Kidney epithelial cell (primary cell): Measurements from ENCODE around the gene EHBP1L1. TPM values are rescaled to one million over a fixed set of nuclear protein-coding genes. Genes with fewer than 3 reads are reported as not detected.

Source experiments
- DNase-seq: peaks from one replicate; pipeline ENCODE4 v3.0.0-alpha.2; 2010; ENCODE audit warnings: low read depth
- H3K27me3 ChIP-seq: 2 replicates; pipeline ENCODE4 v1.6.0; 2011; ENCODE audit warnings: low read length; ENCODE audit not compliant: control insufficient read depth, insufficient read depth
- H3K36me3 ChIP-seq: 2 replicates; pipeline ENCODE4 v1.5.1; 2011; ENCODE audit warnings: low read length; ENCODE audit not compliant: control insufficient read depth, insufficient read depth
- H3K4me3 ChIP-seq: 2 replicates; pipeline ENCODE4 v1.5.1; 2011; ENCODE audit warnings: low read depth, mild to moderate bottlenecking, control low read depth, low read length
- total RNA-seq: library from RNA; depleted of rRNA; stranded (reverse); fragments of >200 nt; gene quantifications from 2 replicates; pipeline ENCODE4 v1.2.3, GENCODE V29; 2015
- TF ChIP-seq, protein P1 (sequence below): IDR thresholded peaks from 2 replicates; pipeline ENCODE4 v1.5.1; 2011; ENCODE audit warnings: mild to moderate bottlenecking, moderate library complexity, low read length, control low read depth, inconsistent platforms; ENCODE audit not compliant: insufficient read depth, poor library complexity, severe bottlenecking

Gene EHBP1L1
- total RNA-seq, 1 donor from 2014 or later = 19.5 TPM

DNA sequence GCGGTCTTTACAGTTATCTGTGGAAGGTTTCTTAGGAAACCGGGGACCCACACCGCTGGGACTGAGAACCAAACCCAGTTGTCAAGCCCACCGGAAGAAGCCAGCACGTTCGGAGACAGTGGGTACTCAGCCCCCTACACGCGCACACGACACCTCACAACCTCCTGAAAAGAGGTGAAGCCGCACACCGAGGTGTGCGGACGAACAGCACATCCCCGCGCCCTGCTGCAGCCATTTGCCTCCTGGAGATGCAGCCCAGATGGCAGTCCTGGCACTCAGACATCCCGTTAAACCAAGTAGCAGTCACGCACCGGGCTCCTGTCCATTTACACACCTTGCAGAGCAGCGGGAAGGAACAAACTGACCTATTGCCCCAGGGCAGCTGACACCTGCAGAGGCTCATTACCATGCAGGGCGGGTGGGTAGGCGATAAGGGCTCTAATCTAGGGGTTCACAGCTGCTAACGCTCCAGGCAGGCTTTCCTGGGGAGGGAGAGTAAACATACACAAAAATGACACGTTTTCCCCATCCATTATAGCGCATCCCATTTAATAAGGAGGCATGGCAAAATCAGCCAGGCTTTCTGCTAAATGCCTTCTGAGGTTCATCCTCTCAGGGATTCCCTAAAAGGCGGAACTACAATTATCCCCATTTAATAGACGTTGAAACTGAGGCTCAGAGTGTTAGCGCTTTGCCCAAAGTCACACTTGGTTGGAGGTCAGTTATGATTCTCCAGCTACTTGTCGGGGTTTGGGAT, 864 bp upstream of the EHBP1L1 start:
- Histone ChIP-seq H3K27me3 (no peaks in the 10 kb centered on the region), H3K4me3 (peak overlapping the region; percentile 39), H3K36me3 (peaks cover 1% of the 10 kb centered on the region)
- no peak for DNase-seq
- TF ChIP-seq, protein P1, sequence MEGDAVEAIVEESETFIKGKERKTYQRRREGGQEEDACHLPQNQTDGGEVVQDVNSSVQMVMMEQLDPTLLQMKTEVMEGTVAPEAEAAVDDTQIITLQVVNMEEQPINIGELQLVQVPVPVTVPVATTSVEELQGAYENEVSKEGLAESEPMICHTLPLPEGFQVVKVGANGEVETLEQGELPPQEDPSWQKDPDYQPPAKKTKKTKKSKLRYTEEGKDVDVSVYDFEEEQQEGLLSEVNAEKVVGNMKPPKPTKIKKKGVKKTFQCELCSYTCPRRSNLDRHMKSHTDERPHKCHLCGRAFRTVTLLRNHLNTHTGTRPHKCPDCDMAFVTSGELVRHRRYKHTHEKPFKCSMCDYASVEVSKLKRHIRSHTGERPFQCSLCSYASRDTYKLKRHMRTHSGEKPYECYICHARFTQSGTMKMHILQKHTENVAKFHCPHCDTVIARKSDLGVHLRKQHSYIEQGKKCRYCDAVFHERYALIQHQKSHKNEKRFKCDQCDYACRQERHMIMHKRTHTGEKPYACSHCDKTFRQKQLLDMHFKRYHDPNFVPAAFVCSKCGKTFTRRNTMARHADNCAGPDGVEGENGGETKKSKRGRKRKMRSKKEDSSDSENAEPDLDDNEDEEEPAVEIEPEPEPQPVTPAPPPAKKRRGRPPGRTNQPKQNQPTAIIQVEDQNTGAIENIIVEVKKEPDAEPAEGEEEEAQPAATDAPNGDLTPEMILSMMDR = no peak

DNA sequence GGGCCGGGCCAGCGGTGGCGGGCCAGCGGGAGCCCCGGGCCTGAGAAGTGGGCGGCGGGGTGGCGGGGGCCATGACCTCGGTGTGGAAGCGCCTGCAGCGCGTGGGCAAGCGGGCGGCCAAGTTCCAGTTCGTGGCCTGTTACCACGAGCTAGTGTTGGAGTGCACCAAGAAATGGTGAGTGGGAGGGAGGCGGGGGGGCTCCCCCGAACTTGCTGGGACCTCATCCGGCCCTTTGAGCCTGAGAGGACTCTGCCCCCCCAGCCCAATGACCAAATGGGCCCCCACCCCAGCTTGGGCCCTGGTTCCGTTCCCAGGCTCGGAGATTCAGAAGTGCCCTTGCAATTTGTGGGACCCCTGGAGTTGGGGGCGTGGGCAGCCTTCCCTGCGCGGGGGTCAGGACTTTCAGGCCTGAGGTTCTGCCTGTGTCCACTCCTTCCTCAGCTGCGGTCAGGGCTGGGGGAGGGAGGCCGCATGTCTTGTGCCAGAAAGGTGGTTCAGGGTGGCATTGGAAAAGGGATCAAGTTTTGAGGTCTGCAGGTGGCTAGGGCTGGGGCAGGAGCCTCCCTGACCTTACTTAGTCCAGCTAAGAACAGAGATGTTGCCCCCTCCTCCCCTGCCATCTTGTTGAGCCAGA, 496 bp downstream of the EHBP1L1 start:
- Histone ChIP-seq H3K36me3 (peaks cover 1% of the 10 kb centered on the region), H3K27me3 (no peaks in the 10 kb centered on the region), H3K4me3 (peak overlapping the region; percentile 39)
- no peak for DNase-seq
- TF ChIP-seq, protein P1 = no peak

DNA sequence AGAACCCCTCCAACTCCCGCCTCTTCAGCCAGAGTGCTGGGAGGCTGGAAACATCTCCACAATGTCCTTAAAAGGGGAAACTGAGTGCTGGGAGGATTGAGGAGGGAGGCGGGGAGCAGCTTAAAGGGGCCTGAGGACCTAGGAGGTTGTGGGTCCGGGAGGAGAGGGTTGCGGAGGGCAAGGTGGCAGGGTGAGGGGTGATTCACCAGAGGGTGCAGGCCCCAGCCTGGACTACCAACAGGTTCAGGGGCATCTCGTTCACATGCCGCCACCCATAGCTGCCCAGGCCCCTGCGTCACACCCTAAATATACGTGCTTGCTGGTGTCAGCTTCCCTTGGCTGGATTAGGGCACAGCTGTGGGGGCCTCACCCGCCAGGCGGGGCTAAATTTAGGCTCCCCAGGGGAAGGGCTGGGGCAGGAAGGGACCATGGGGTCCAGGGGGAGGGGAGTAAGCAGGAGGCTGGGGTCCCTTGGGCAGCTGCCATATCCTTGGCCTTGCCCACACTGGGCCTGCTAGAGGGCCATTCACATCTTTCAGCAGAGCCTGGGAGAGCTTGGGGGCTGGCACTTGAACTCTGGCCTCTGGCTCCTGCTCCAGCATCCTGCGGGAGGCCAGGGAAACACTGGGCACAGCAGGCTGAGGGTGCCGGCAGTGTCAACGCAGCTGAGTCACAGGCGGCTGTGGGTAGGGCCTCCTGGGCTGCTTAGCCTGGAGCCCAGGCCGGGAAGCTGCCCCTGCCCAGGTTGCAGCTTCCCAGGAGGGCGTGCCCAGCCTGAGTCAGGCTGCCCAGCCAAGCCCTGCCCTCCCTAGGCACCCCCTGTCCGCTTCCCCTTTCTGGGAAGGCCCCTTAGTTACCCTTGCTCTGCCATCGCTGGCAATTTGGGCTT, 1.3 kb downstream of the EHBP1L1 start:
- TF ChIP-seq, protein P1 = no peak
- Histone ChIP-seq H3K4me3 (no peak overlapping the region), H3K27me3 (no peaks in the 10 kb centered on the region), H3K36me3 (peaks cover 1% of the 10 kb centered on the region)
- DNase-seq = no peak

DNA sequence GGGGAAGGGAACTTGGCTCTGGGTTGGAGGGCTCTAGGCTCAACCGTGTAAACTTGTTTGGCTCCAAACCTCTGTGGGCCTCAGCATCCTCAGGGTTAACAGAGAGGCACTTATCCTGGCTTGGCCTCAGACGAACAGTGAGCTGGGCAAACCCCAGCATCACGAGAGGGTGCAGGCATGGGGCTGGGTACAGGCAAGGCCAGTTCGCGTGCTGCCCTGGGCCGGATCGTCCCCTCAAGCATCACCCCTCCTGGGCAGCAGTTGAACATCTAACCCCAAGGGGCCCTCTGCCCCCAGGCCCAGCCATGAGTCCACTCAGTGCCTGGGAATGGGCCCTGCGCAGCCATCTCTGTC, 1.9 kb downstream of the EHBP1L1 start:
- DNase-seq = no peak
- no peak overlapping the region for H3K4me3 ChIP-seq
- H3K36me3 ChIP-seq = peaks cover 1% of the 10 kb centered on the region

DNA sequence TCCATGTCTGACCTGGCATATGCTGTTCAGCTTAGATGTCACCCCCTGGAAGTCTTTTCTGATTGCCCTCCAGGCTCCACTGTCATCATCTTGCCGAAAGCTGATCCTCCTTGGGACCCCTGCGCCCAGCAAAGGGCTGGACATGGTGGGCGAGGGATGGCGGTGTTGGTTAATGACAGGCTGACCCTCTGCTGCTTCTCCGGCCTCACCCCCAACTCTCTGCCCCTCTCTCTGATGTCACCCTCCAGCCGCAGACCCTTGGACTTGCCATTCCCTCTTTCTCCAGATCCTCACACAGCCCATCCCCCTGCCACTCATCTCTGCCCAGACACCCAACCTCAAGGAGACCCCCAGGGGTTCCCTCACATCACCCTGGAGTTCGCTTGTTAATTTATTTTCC, 2.3 kb downstream of the EHBP1L1 start:
- Histone ChIP-seq H3K4me3 (no peak overlapping the region), H3K36me3 (peaks cover 1% of the 10 kb centered on the region), H3K27me3 (no peaks in the 10 kb centered on the region)
- DNase-seq = no peak
- TF ChIP-seq, protein P1 = no peak

More for the DNA sequence above, 1.9 kb downstream of the EHBP1L1 start:
- no peaks in the 10 kb centered on the region for H3K27me3 ChIP-seq
- TF ChIP-seq, protein P1 = no peak
